GM12865 (cell line): ENCODE measurements around the gene ACOXL.
A peak's percentile ranks its signal among the peaks of the same experiment; 100 is the strongest.

Experiments used
- DNase-seq: peaks from one replicate; pipeline ENCODE4 v3.0.0; 2010; ENCODE audit warnings: low read depth
- H3K4me3 ChIP-seq: 2 replicates; pipeline ENCODE4 v1.5.1; 2011; ENCODE audit warnings: mild to moderate bottlenecking, low read depth, low read length, control low read depth
- TF ChIP-seq, protein P1 (sequence below): IDR thresholded peaks from 2 replicates; pipeline ENCODE4 v1.5.1; 2011; ENCODE audit warnings: low read length, control low read depth, low read depth, inconsistent platforms; ENCODE audit not compliant: insufficient read depth; ENCODE audit errors: missing control alignments

Gene ACOXL

DNA sequence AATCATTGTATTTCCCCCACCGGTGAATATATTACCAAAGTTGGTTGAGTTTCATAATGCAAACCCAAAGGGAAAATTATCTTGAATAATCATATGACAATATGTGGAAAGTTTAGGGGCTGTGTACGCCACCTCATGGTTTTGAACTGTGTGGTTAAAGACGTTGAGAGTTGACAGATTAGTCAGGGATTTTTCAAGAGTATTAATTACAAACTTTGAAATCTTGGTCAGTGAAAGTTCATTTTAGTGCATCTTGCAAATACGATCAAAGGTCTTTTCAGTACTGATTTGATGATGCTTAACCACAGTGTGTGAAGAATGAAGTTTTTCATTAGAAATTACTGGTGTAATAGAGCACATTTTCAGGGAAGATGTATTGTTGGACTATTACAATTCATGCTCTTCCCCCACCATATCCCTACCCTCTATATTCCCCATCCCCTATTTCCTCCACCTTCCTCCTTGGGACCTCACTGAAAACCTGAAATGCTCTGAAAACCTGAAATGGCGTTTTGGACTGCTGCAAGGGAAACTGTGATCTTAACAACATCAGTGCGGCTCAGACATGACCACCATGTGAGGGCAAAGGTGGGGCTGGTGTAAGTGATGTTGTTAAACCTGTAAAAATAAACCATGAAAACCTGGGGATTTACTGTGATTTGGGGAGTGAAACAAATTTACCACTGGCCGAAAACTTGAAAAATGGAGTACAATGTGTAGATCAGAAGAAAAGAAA, 383.8 kb downstream of the ACOXL start:
- no peak overlapping the region for H3K4me3 ChIP-seq
- TF ChIP-seq, protein P1, sequence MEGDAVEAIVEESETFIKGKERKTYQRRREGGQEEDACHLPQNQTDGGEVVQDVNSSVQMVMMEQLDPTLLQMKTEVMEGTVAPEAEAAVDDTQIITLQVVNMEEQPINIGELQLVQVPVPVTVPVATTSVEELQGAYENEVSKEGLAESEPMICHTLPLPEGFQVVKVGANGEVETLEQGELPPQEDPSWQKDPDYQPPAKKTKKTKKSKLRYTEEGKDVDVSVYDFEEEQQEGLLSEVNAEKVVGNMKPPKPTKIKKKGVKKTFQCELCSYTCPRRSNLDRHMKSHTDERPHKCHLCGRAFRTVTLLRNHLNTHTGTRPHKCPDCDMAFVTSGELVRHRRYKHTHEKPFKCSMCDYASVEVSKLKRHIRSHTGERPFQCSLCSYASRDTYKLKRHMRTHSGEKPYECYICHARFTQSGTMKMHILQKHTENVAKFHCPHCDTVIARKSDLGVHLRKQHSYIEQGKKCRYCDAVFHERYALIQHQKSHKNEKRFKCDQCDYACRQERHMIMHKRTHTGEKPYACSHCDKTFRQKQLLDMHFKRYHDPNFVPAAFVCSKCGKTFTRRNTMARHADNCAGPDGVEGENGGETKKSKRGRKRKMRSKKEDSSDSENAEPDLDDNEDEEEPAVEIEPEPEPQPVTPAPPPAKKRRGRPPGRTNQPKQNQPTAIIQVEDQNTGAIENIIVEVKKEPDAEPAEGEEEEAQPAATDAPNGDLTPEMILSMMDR = no peak
- DNase-seq = peak; percentile 74

DNA sequence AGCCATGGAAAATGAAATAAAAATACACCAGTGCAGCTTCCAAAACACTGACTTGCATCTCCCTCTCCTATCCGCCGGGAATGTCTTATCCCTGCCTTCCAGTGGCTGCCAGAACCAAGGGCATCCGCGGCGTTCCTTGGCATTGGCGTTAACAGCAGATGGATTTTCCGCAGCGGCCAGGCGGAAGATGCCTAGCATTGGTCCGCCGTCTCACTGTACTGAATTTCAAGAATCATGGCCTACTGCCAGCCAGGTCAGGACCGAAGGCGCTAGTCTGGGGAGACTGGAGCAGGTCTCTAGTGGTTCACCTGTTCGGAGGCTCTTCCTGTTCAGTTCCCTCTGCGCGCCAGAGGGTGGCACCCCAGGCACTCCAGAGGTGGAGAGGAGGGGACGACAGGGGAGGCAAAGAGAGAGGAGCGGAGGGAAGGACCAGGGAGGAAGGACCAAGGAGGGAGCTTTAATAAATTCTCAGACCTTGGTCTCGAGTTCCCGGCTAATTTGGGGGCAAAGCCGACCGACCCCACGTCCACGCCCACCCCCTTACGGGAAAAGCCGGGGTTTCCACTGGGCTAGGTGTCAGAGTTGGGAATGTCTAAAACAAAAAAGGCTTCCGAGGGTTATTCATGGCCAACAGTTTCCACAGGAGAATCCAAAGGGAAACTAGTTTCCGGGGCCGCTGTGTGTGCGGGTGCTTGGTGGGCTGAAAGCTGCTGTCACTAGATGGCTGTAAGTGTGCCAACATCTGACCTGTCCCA, 384.6 kb downstream of the ACOXL start:
- TF ChIP-seq, protein P1 = peak; percentile 85
- peak; percentile 81 for DNase-seq
- no peak overlapping the region for H3K4me3 ChIP-seq

DNA sequence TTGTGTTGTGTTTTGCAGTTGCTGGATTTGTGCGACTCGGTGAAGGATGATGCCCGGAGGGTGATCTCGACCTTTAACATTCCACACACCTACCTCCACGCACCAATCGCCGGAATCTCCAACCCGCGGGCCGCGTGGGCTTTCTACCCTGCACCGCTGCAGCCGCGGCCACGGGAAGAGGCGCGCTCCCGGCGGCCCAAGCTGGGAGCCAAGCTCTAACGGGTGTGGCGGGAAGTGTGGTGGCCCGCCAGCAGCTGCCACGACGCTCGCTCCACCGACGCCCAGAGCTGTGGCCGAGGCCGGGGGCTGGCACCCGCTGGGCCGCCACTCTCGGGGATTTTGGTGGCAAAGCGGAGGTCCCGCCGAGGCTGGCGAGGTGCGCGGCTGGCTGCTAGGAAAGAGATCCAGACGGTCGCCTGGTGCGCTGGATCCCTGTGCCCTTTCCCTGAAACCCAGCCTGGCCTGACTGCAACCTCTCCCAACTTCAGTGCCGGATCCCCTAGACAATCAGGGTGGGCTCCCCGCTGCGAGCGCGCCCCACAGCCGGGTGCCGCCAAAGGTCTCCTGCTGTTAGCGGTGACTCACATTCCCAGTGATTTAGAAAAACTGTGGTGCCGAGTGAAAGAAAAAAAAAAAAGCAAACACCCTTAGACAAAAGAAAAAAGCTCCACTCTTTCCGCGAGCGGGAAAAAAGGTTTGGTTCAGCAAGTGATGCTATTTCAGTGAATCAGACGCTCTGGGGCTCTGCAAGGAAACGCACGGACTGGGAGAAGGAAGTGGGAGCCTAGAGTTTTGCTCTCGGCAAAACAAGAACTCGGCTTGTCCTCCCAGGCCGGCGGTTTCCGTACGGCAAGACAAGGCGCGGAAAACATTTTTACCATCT, 385.5 kb downstream of the ACOXL start:
- DNase-seq = peak; percentile 22
- TF ChIP-seq, protein P1 = no peak
- H3K4me3 ChIP-seq = no peak overlapping the region; the same call in none of the 2 replicates

DNA sequence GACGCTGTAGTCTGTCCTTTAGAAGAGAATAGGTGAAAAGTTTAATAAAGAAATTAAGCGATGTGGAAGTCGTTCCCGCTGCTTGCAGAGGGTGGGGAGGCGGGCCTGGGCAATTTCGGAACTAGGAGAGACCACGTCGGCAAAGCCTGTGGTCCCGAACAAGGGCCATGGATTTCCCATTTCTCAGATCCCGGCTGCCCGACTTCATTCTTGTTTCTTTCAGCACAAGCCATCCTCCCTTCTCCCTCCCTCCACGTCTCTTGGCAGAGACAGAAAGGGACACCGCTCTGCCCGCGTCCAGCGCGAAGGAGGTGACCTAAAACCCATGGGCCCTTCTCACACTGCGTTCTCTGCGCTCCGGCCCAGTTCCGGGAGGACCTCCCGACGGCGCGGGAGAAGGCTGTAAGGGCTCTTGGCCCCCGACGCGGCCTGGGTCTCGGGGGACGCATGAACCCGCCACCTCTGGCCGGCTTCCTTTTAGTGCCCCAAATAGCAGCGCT, 386.2 kb downstream of the ACOXL start:
- DNase-seq = no peak
- TF ChIP-seq, protein P1 = no peak
- H3K4me3 ChIP-seq = no peak overlapping the region; the same call in 1 of the 2 replicates

DNA sequence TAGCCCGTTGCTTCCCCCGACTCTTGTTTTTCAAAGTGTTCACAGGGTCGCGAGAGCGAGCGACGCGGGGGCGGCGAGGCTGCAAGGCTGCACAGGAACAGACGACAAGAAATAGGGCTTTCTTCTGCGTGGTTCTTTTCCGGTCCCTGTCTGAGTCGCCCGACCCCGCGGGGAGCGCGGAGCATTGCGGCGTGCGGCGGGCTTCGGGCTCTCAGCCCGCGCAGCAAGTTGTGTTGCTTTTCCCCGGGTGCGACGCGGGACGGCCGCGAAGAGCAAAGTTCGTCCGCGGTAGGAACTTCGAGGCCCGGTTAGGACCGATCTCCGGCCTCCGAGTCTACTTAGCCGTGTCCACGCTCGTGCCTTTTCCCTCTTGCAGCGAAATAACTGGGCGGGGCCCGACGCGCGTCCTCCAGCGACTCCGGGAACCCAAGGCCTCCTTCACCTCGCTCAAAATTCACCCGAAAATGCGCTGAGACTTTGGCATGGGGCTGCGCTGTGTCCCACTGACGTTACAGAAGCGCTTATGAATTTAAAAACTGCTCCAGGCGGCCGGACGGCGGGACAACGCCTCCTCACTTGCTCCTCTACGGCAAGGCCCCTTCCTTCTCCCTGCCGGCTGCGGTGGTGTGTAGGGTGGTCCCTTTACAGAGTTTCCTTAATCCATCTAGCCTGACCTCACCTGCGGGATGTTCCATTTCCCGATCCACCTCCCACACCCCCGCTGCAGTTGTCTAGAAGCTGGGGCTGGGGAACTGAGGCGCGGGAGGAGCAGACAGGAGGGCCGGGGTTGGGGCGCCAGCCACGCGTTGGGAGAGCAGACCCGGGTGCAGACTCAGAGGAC, 386.8 kb downstream of the ACOXL start:
- peak; percentile 26 for DNase-seq
- TF ChIP-seq, protein P1 = no peak
- no peak overlapping the region for H3K4me3 ChIP-seq

DNA sequence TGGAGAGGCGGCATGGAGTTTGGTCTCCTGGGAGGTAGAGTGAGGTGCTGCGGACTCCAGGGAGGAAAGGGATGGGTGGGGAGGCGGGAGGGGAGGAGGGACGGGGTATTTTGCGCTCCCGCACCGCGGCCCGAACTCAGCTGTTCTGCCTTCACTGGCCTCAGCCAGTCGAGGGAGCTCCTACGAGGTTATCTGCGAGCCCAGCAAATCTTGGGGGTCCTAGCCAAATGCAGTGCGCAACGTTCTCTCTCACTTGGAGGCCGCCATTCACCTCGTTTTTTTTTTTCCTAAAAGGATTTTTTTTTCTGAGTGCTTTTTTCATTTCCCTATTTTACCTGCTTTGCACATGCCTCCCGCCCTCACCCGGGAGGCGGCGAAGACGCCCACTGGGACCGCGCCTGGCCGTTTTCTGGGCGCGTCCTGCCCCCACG, 387.5 kb downstream of the ACOXL start:
- DNase-seq = no peak
- H3K4me3 ChIP-seq = peak overlapping the region; percentile 55
- TF ChIP-seq, protein P1 = no peak
